Pulmonary artery endothelial cell (primary cell): ENCODE results near the gene SYT12. TPM values are rescaled to one million over a fixed set of nuclear protein-coding genes. Genes with fewer than 3 reads are reported as not detected.

Source experiments
- DNase-seq: peaks from one replicate; pipeline ENCODE4 v3.0.0-alpha.2; 2011; ENCODE audit warnings: low read depth, low spot score
- total RNA-seq: library from RNA; depleted of rRNA; stranded (reverse); fragments of >200 nt; gene quantifications from 2 replicates; pipeline ENCODE4 v1.2.3, GENCODE V29; 2014

SYT12 gene
- total RNA-seq, 1 donor from 2014 or later: not detected

DNA sequence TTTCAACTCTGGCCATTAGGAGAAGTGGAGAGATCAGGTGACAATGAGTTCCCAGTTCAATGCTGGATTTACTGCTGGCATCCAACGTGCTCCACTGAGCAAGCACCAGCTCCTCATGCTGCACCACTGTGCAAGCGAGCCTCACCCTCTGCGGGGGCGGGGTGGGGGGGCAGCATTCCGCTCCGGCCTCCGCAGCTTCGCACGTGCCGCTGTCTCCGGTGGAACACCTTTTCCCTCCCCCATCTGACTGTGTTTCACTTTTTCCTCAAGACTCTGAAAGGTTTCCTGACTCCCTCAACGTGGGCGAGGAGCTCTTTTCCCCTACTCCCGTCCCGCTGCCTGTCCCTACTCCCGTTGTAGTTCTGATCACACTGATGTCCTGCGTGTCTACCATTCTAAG is 32.9 kb downstream of the SYT12 start:
- no peak for DNase-seq

DNA sequence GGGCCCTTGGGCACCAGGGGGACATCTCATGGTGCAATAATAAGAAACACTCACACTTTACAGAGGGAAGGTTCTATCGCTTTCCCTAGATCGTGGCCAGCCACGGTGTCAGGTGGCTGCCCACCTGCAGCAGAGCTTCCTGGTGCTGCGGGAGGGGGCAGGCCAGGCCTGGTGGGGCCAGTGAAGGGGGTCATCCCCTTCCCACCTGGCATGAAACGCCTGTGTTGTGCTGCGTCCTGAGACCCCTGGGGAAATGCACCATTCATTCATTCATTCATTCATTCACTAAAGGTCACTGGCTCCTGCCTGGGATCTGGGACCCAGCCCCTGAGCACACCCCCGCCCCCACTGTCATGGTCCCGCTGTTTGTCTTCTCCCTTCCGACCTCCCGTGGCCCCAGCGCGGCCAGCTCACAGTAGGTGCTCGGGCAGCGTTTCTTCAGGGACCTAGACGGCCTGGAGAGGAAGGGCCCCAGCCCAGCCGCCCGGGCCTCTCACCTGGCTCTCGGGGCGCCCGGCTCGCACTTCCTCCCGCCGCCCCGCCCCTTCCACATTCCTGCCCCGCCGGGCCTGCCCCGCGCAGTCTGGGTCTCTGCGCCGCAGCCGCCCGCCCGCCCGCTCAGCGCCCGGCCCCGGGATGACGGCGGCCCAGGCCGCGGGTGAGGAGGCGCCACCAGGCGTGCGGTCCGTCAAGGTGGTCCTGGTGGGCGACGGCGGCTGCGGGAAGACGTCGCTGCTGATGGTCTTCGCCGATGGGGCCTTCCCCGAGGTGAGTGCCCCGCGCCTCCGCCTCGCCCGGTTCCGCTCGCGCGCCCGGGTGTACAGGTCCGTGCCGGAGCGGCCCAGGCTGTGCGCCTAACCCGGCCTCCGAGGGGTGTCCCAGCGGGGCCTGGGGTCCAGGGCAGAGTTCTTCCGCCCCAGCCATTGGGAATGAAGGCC is 33.6 kb downstream of the SYT12 start, which contains the start of gene RHOD:
Gene RHOD, plus strand, starts transcription at position 581 of the 938 bp plus-strand sequence. Its CDS starts 56 bp downstream, at position 637.
- no peak for DNase-seq

DNA sequence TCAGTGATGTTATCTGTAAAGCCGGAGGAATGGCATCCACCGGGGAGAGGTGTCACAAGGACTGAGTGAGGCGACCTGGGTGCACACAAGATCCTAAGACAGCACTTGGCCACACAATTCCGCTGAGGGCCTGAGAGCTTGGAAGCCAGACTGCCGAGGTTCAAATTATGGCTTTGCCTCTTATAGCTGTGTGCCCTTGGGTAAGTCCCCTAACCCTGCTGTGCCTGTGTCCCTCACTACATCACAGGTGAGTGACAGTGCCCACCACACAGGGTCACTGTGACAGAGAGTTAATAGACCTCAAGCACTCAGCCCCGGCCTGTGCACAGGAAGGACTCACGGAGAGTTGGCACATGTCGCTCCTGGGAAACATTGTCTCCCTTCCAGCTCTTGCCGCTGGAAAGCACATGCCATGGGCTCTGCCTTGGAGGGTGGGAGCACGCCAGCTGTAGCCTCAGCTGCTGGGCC is 34.3 kb downstream of the SYT12 start:
- no peak for DNase-seq

DNA sequence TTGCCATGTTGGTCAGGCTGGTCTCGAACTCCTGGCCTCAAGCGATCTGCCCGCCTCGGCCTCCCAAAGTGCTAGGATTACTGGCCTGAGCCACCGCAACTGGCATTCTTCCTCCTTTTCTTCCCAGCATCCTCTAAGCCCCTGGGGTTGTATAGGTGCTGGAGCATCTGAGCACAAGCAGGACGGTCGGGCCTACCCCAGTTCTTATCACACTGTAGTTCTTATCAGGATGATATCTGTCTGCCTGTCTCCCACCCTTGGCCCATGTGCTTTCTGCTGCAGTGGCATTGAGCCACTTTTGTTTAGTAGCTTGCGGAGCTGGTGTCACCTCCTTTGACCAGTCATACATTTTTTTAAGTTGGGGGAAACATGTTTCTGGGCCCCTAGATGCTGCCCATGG is 35.6 kb downstream of the SYT12 start:
- DNase-seq: no peak

DNA sequence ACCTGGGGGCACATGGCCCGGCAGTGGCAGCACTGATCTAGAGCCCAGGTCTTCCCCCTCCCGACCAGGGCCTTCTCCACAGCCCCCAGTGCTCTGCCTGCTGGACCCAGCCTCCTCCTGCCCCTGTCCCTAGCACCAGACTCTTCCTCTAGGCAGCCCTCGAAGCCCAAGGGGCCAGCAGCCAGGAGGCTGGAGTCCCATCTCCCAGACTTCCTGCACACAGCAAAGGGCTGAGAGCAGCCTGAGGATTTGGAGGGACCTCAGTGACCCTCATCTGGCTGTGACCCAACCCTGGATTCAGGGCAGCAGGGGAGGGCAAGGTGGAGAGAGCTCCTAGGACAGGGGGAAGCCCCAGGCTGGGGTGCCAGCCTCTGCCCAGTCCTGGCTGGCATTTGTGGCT is 36.7 kb downstream of the SYT12 start:
- DNase-seq: no peak

DNA sequence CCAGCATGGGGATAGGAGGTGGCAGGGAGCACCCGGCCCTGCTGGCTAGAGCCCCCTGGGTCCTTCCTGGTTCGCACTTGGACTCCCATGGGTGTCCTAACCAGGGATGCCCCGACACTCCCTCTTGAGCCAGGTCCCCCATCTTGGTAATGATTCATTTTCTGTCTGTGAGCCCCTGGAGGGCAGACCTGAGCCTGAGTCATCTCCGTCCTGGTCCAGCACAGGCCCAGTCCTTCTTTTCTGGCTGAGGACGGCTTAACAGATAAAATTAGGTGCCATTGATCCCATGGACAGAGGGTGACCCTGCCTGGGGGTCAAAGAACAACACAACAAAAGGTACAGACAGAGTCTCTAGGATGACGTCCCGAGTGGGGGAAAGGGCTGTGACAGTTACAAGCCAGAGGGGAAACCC is 37.2 kb downstream of the SYT12 start:
- DNase-seq: no peak

DNA sequence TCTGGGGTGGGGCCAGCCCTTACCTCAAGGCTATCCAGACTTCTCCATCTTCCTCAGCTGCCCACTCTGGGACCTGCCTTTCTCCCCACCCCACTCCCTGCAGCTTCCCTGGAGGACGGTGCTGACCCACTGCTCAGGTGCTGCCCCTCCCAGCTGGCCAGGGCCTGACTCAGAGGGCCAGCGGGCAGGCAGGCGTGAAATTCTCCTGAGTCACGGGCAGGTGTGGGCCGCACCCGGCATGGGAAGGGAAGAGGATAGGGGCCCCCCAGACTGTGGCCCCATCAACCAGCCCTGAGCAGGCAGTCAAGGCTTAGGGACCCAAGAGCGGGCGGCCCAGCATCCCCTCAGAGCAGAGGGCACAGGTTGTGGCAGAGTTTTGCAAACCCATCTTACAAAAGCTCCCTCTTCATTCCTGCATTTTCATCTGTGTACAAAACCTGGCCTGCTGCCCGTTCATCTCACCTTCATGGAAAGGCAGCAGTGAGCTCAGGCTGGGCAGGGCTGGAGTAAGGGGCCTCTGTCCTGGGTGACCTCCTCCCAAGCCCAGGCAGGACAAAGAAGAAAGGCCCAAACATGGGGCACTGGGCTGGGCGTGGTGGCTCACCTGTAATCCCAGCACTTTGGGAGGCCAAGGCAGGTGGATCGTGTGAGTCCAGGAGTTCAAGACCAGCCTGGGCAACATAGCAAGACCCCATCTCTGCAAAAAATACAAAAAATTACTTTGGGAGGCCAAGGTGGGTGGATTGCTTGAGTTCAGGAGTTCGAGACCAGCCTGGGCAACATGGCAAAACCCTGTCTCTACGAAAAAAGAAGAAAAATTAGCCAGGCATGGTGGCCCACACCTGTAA is 39.8 kb downstream of the SYT12 start:
- no peak for DNase-seq

DNA sequence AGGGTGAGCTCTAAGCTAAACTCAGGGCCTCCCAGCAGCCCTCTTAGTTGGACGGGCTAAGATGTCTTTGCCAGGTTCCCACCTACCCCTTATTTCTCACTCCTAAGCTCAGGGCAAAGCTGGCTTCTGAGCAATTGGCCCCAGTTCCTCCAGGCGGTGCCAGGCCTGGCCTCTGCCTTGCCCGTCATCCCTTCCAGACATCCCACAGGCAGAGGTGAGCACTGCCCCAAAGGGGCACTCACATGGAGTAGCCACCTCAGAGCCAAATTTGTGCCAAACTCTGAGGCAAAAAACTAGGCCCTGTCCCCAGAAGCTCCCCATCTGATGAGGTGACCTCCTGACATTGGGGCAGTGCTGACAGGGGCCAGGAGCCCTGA is 43.4 kb downstream of the SYT12 start:
- DNase-seq: no peak

DNA sequence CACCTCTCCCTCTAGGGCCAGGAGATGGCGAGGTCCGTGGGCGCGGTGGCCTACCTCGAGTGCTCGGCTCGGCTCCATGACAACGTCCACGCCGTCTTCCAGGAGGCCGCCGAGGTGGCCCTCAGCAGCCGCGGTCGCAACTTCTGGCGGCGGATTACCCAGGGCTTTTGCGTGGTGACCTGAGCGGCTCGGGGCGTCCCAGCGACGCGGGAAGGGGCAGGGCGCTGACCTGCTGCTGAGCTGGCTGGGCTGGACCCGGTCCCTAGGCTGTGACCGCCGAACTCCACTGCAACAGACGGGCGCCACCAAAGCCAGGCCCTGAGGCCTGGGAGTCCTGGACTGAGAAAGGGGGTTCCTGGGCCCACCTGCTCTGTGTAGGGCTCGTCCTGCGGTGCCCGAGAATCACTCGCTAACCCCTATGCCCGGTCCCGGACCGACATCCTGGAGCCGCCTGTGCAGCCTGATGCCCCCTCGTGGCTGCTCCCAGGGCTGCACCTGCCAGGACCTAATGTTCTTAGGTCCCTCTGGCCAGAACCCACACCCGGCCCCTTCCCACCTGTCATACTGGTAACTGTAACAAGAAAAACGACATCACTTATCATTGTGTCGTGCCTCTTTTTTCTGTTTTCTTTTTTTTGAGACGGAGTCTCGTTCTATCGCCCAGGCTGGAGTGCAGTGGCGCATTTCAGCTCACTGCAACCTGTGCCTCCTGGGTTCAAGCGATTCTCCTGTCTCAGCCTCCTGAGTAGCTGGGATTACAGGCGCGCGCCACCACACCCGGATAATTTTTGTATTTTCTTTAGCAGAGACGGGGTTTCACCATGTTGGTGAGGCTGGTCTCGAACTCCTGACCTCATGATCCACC is 48.7 kb downstream of the SYT12 start:
- peak; percentile 35 for DNase-seq

DNA sequence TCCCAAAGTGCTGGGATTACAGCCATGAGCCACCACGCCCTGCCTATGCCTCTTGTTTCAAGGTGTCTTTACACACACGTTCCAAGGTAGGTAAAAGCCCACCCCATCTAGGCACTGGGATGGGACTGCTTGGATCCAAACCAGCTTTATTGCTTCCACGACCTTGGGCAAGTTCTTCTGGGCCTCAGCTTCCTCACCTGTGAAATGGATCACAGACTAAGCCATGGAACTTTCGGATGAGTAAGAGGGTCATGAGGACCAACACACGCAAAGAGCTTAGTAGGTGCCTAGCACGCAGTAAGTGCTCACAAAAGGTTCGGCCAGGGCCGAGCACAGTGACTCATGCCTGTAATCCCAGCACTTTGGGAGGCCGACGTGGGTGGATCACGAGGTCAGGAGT is 49.4 kb downstream of the SYT12 start:
- DNase-seq: no peak

DNA sequence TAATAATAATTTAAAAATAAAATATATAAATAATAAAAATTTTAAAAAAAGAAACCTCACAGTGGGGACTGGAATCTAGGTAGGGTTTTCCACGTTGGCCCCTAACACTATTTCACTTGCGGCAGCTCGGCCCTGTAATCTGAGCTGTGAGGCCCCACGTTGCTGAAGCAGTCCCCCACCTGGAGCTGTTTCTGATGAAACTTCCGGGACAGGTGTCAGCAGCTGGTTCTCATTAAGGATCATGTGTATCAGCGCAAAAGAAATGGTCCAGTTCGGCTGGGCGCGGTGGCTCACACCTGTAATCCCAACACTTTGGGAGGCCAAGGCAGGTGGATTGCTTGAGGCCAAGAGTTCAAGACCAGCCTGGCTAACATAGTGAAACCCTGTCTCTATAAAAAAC is 51.0 kb downstream of the SYT12 start:
- DNase-seq: no peak

DNA sequence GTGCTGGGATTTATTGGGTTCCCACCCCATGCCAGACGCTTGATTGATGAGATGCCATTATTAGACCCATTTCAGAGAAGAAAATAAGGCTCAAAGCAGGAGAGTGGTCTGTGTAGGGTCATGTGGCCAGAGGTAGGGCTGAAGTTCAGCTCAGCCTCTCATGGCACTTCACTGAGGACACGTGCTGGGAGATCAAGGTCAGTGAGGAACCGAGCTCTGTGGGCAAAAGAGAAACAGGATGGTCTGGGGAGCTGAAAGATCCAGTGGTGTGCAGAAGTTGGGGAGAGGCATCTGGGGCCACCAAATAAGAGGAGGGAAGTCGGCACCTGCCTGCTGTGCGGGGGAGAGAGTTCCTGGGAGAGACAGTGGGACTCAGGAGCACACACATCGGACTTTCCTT is 53.3 kb downstream of the SYT12 start:
- DNase-seq: no peak

DNA sequence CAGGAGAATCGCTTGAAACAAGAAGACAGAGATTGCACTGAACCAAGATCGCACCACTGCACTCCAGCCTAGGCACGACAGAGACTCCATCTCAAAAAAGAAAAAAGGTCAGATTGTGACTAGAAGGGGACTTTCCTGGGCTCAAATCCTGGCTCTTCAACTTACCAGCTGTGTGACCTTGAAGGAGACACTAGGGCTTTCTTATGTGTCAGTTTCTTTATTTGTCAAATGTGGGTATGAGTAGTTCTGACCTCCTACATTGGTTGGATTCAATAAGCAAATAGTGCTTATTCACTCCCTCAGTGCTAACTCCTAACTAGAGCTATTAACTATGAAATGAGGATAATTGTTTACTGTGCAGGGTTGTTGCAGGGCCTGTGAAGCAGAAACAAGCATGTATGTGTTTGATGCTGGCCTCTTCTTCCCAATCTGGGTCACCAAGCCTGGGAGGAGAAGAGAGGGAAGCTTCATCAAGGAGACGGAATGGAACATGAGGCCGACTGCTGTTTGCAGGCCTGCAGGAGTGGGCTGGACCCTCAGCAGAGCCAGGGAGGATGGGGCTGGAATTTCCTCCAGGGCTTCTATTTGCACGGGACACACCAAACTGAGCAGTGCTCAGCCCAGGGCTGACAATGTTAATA is 56.3 kb downstream of the SYT12 start:
- DNase-seq: no peak

DNA sequence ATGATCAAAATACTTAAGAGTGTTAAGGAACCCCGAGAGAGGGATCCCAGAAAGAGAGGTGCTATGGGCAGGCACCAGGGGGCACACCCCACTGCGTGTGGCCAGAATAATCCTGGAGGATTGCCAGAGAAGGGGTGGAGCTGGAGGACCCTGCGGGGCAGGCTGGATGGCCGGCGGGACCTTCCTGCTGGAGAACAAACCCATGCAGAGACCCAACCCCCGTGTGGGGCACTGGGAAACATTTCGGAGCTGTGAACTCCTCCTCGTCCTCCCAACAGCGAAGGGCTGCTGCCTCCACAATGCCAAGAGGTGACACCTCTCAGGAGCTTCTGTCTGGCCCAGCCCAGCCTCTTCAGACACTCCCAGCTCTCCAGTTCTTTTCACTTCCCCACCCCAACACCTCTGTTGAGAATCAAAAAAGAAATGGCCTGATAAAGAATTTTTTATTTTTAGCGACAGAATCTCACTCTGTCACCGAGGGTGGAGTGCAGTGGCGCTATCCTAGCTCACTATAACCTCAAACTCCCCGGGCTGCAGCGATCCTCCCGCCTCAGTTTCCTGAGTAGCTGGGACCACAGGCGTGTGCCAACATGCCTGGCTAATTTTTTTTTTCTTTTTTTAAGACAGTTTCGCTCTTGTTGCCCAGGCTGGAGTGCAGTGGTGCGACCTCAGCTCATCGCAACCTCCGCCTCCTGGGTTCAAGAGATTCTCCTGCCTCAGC is 59.3 kb downstream of the SYT12 start:
- DNase-seq: no peak

DNA sequence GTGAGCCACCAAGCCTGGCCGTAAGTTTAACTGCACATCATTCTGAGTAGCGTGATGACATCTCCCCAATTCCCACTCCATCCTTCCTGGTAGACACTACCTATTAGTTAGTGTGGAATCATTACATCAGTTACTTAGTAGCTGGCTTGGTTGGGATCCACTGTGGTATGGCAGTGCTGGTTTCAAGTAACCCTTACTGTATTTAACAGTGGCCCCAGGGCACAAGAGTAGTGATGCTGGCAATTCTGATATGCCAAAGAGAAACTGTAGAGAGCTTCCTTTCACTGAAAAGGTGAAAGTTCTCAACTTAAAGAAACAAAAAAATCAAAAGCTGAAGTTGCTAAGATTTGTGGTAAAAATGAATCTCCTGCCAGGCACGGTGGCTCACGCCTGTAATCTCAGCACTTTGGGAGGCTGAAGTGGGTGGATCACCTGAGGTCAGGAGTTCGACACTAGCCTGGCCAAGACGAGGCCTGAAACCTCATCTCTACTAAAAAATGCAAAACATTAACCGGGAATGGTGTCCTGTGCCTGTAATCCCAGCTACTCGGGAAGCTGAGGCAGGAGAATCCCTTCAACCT is 60.9 kb downstream of the SYT12 start:
- DNase-seq: no peak

DNA sequence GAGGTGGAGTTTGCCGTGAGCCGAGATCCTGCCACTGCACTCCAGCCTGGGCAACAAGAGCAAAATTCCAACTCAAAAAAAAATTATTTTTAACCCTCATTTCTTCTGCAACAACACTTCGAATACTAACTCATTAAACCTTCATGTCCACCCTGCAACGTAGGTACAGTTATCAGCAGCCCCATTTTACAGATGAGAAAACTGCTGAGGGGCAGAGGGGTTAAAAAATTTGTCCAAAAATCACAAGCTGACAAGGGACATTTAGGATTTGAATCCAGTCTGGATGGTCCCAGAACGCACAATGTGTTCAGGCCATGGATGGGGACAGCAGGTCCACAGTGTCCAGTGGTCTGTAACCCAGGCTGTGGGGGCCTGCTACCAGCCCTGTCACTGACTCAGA is 62.7 kb downstream of the SYT12 start:
- no peak for DNase-seq

DNA sequence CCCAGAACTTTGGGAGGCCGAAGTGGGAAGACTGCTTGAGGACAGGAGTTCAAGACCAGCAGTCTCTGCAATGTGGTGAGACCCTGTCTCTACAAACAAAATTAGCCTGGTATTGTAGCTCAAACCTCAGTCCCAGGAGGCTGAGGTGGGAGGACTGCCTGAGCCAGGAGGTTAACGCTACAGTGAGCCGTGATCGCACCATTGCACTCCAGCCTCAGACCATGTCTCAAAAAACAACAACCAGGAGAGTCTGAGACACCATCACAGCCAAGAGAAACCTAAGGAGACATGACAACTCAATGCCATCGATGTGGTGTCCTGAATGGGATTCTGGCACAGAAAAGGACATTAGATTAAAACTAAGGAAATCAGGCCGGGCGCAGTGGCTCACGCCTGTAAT is 67.8 kb downstream of the SYT12 start:
- DNase-seq: no peak

DNA sequence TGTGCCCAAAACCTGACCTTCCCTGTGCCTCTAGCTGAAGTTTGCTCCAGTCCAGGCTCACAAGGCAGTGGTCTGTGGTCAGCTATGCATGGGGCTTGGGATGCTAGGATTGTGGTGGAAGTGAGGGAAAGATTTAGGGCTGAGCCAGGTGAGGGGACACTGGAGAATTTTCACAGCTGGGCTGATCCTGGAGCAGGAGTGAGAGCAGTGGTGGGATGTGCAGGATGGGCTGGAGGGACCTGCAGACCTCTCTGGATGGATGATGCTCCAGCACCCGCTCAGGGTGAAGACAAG is 72.2 kb downstream of the SYT12 start:
- no peak for DNase-seq

DNA sequence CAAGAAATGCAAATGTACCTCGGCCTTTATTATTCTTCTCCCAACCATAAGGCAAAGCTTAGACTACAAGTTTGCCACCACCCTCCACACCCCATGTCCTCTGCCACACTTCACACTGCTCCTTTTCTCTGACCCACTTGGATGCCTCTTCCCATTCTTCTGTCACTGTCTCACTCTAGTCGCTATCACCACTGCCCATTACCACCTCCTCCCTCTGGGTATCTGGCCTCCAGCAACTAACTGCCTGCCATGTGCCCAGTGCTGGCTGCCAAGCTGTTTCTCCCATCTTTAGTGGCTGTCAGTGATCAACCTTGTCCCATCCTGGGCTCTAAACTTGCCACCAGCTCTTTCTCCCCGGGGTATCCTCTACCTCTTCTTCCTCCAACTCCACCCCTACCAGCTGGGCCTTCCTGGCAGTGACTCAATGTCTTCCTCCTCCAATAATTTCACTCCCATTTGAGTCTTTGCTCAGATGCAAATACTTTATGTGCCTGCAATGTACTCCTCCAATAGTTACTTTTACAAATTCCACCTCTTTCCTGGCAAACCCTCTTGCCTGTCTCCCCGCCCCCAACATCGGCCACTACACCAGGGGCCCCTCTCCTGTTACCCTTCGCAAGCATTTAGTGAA is 76.0 kb downstream of the SYT12 start:
- DNase-seq: no peak
